ENCODE data around the gene ZC3H12A. TPM values are rescaled to one million over a fixed set of nuclear protein-coding genes. Genes with fewer than 3 reads are reported as not detected.

The ZC3H12A gene
- total and polyA plus RNA-seq, 2 of the 8 experiments (the other 6 are each of a cell fraction or from before 2014, with no cell fraction given) = 7.4 to 10.0 TPM

GRCh38 chr1:37433171-37433570 is 41.2 kb upstream of the ZC3H12A start:
- Histone ChIP-seq H4K20me1 (replicated peaks in 1 of 2; ENCODE audit: control insufficient read depth in 1 of 2, insufficient read depth in 2 of 2, low read length in 2 of 2) (no peaks in the 10 kb centered on the region), H3K27ac (ENCODE audit: low read depth, low read length) (no peak overlapping the region), H3K4ac (replicated peaks; ENCODE audit: insufficient read length, low read depth, low read length) (no peak overlapping the region), H3K18ac (ENCODE audit: extremely low read depth, low read length) (no peak overlapping the region), H3K9ac (replicated peaks in 1 of 4; ENCODE audit: extremely low read depth in 1 of 4, low read depth in 3 of 4, low read length in 3 of 4) (no peak overlapping the region), H2BK15ac (ENCODE audit: low read length) (no peak overlapping the region), H3K56ac (replicated peaks; ENCODE audit: insufficient read length, low read depth, low read length) (no peak overlapping the region), H2BK20ac (ENCODE audit: low read length) (no peak overlapping the region), H2BK12ac (ENCODE audit: low read depth, low read length) (no peak overlapping the region), H3K79me2 (ENCODE audit: control insufficient read depth in 1 of 2, insufficient read depth in 2 of 2, low read length in 2 of 2) (no peaks in the 10 kb centered on the region), H4K5ac (ENCODE audit: insufficient read length, low read depth, low read length) (no peak overlapping the region), H2AK5ac (ENCODE audit: low read depth, low read length) (no peak overlapping the region), H2BK5ac (ENCODE audit: low read depth, low read length) (no peak overlapping the region), H3K14ac (ENCODE audit: insufficient read length) (no peak overlapping the region), H3K36me3 (ENCODE audit: control insufficient read depth in 2 of 4, insufficient read depth in 4 of 4, low read length in 3 of 4) (no peaks in the 10 kb centered on the region), H3K4me3 (ENCODE audit: extremely low read depth in 1 of 4, insufficient read depth in 2 of 4, low read depth in 3 of 4, low read length in 4 of 4) (no peak overlapping the region), H2BK120ac (replicated peaks; ENCODE audit: low read depth, low read length) (no peak overlapping the region), H3K79me1 (ENCODE audit: low read depth, low read length) (no peaks in the 10 kb centered on the region), H3K9me3 (ENCODE audit: insufficient read depth in 2 of 2, low read depth in 1 of 2, low read length in 1 of 2) (no peaks in the 10 kb centered on the region), H3K4me2 (ENCODE audit: insufficient read depth in 1 of 2, low read depth in 2 of 2, low read length in 2 of 2) (no peak overlapping the region), H3K23me2 (ENCODE audit: low read depth, low read length) (0 out of 2 replicates have a peak, but pooled peaks cover 7% of the 10 kb centered on the region), H3K23ac (ENCODE audit: insufficient read length) (no peak overlapping the region), H4K91ac (replicated peaks; ENCODE audit: insufficient read length, low read length) (peak overlapping the region; percentile 76), H3K27me3 (replicated peaks in 1 of 4; ENCODE audit: control insufficient read depth in 3 of 4, extremely low read depth in 1 of 4, insufficient read depth in 3 of 4, low read length in 3 of 4) (no peaks in the 10 kb centered on the region; a peak in 1 of 7 replicates), H3K4me1 (replicated peaks in 1 of 4; ENCODE audit: control insufficient read depth in 3 of 4, insufficient read depth in 4 of 4, low read length in 3 of 4) (peaks cover 0 to 8% (median 3%) of the 10 kb centered on the region in 4 experiments; a peak in 3 of 7 replicates), H4K8ac (ENCODE audit: extremely low read depth, insufficient read depth, low read length) (no peak overlapping the region; the same call in 1 of the 2 replicates), H2AFZ (ENCODE audit: low read length) (no peak overlapping the region)
- FAIRE-seq (no peak), DNase-seq (ENCODE audit: low read depth in 1 of 2, low spot score in 2 of 2) (no peak)
- POLR2A ChIA-PET (ENCODE audit: partially characterized antibody) = interaction anchor here (2.0 kb wide), 1 partner anchor 107 kb away, joined by 8 read pairs; no protein-coding TSS in a partner anchor
- 85% methylated on average over 12 of the region's 12 CpGs; no CpG with 5 or more reads in 1 of the 2 experiments for WGBS, 2 experiments (ENCODE audit: extremely low coverage in 1 of 2, insufficient coverage in 1 of 2, insufficient read length in 1 of 2, insufficient replicate concordance in 2 of 2, low coverage in 1 of 2, low lambda C conversion rate in 2 of 2, missing lambda C conversion rate in 1 of 2)
- CTCF ChIA-PET (ENCODE audit: partially characterized antibody) = interaction anchor here (0.7 to 3.0 kb wide), 13 partner anchors 9 to 782 kb away, joined by 3 to 21 read pairs (median 4); no protein-coding TSS in a partner anchor
- TF ChIP-seq RXRA (IDR thresholded peaks at IDR 0.05; ENCODE audit: insufficient read depth, low read depth, low read length) (no peak), CEBPB (IDR thresholded peaks at IDR 0.05; ENCODE audit: low read depth, low read length) (no peak), GTF2F1 (IDR thresholded peaks at IDR 0.05; ENCODE audit: borderline replicate concordance, low read depth, low read length) (no peak)

Measured in H1 (cell line).